22Rv1 (cell line): ENCODE results near the gene ZNF407.

ENCODE experiments used
- CTCF ChIP-seq: fragments of 450-650 bp; IDR thresholded peaks from 2 replicates; pipeline ENCODE4 v1.5.1; 2017; ENCODE audit warnings: mild to moderate bottlenecking
- ZFX ChIP-seq: fragments of 450-650 bp; IDR thresholded peaks from 2 replicates; pipeline ENCODE4 v1.6.1; 2017; ENCODE audit warnings: antibody characterized with exemption, borderline replicate concordance

GRCh38 chr18:74645679-74646078 lies 48.0 kb downstream of the ZNF407 start:
- TF ChIP-seq CTCF (no peak), ZFX (no peak)
